Osteocyte (in vitro differentiated cells): ENCODE results near the gene POLL. TPM values are rescaled to one million over a fixed set of nuclear protein-coding genes. Genes with fewer than 3 reads are reported as not detected.

Source experiments
- DNase-seq: peaks from one replicate; pipeline ENCODE4 v3.0.0; 2021; ENCODE audit warnings: mixed read lengths; ENCODE audit not compliant: unreplicated experiment; ENCODE audit errors: extremely low spot score
- H3K27ac Mint-ChIP-seq: one replicate; pipeline ENCODE4 v1.8.0; 2021; ENCODE audit warnings: mild to moderate bottlenecking, mixed read lengths; ENCODE audit not compliant: unreplicated experiment
- H3K27me3 Mint-ChIP-seq: one replicate; pipeline ENCODE4 v1.8.0; 2021; ENCODE audit warnings: mixed read lengths; ENCODE audit not compliant: unreplicated experiment
- H3K36me3 Mint-ChIP-seq: one replicate; pipeline ENCODE4 v1.8.0; 2021; ENCODE audit warnings: mixed read lengths; ENCODE audit not compliant: unreplicated experiment
- H3K4me1 Mint-ChIP-seq: one replicate; pipeline ENCODE4 v1.8.0; 2021; ENCODE audit warnings: mixed read lengths; ENCODE audit not compliant: unreplicated experiment
- H3K4me3 Mint-ChIP-seq: one replicate; pipeline ENCODE4 v1.8.0; 2021; ENCODE audit warnings: mild to moderate bottlenecking, moderate library complexity, mixed read lengths; ENCODE audit not compliant: unreplicated experiment
- H3K9me3 Mint-ChIP-seq: one replicate; pipeline ENCODE4 v1.8.0; 2021; ENCODE audit warnings: mixed read lengths; ENCODE audit not compliant: unreplicated experiment
- CTCF ChIP-seq: fragments of 200-600 bp; sonication (generic); IDR thresholded peaks from 2 replicates; pipeline ENCODE4 v1.5.0; 2021; ENCODE audit warnings: antibody characterized with exemption, mild to moderate bottlenecking, moderate library complexity
- total RNA-seq: library from RNA; stranded (reverse); gene quantifications from 2 replicates; pipeline ENCODE4 v1.2.1, GENCODE V29; 2021

The POLL gene
- total RNA-seq, 1 donor from 2014 or later = 35.0 TPM

- Mint-ChIP-seq H3K9me3 (peaks cover 4% of the 10 kb centered on the region), H3K36me3 (peaks cover 26% of the 10 kb centered on the region), H3K27me3 (no peaks in the 10 kb centered on the region), H3K27ac (no peak overlapping the region), H3K4me1 (peaks cover 5% of the 10 kb centered on the region), H3K4me3 (no peak overlapping the region)
- no peak for DNase-seq
- TF ChIP-seq CTCF = no peak
Measured at GRCh38 chr10:101625821-101626412, 37.9 kb upstream of the POLL start.

GRCh38 chr10:101624526-101625102 lies 36.6 kb upstream of the POLL start:
- Mint-ChIP-seq H3K27ac (no peak overlapping the region), H3K9me3 (peaks cover 4% of the 10 kb centered on the region), H3K4me3 (no peak overlapping the region), H3K4me1 (peaks cover 5% of the 10 kb centered on the region), H3K27me3 (no peaks in the 10 kb centered on the region), H3K36me3 (peaks cover 27% of the 10 kb centered on the region)
- DNase-seq = no peak
- no peak for TF ChIP-seq CTCF

GRCh38 chr10:101623528-101623927 lies 35.5 kb upstream of the POLL start:
- Mint-ChIP-seq H3K9me3 (peaks cover 4% of the 10 kb centered on the region), H3K4me3 (no peak overlapping the region), H3K27me3 (no peaks in the 10 kb centered on the region), H3K4me1 (peaks cover 5% of the 10 kb centered on the region), H3K36me3 (peaks cover 27% of the 10 kb centered on the region), H3K27ac (no peak overlapping the region)
- TF ChIP-seq CTCF = no peak
- no peak for DNase-seq

GRCh38 chr10:101619983-101620382 lies 31.9 kb upstream of the POLL start:
- peaks cover 9% of the 10 kb centered on the region for H3K4me1 Mint-ChIP-seq
- no peak for DNase-seq
- H3K27me3 Mint-ChIP-seq = no peaks in the 10 kb centered on the region
- H3K27ac Mint-ChIP-seq = no peak overlapping the region
- H3K9me3 Mint-ChIP-seq = peaks cover 4% of the 10 kb centered on the region
- TF ChIP-seq CTCF = no peak
- H3K36me3 Mint-ChIP-seq = peaks cover 36% of the 10 kb centered on the region
- H3K4me3 Mint-ChIP-seq = no peak overlapping the region

- H3K4me1 Mint-ChIP-seq = peaks cover 7% of the 10 kb centered on the region
- H3K4me3 Mint-ChIP-seq = no peak overlapping the region
- no peak overlapping the region for H3K27ac Mint-ChIP-seq
Measured at GRCh38 chr10:101618871-101619270, 30.8 kb upstream of the POLL start.

More at GRCh38 chr10:101618871-101619270, 30.8 kb upstream of the POLL start:
- no peak for TF ChIP-seq CTCF
- peaks cover 4% of the 10 kb centered on the region for H3K9me3 Mint-ChIP-seq
- no peak for DNase-seq
- H3K36me3 Mint-ChIP-seq = peaks cover 26% of the 10 kb centered on the region
- H3K27me3 Mint-ChIP-seq = no peaks in the 10 kb centered on the region
